ENCODE results near the gene CORIN.

CORIN gene

DNA sequence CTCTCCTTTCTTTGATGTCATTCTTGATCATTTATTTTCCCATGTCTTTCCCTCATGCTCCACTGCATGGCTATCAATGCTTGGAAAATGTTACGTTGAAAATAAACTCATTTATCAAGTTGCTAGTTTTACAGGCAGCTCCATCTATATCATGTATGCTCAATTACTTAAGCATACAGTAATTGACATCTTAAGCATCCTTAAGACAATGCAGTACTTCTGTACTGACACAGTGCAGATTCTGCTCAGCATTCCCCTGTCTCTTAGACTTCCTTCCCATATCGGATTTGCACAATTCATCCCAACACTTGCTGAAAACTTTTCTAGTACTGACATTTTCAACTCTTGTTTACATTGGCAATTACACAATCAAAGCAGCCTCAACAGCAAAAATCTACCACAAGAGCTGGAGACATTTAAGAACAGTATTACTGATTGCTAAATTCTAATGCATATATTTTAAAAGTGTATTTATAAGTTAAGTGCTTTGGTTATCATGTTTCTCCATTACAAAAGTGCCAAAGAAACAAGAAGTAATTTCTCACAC lies 187.2 kb downstream of the CORIN start:
- no peak overlapping the region for H3K9ac ChIP-seq (ENCODE audit: low read length)
- no peak overlapping the region for H2AFZ ChIP-seq (ENCODE audit: low read depth, low read length, severe bottlenecking)
- H3K4me2 ChIP-seq (ENCODE audit: low read depth, low read length, poor library complexity, severe bottlenecking) = no peak overlapping the region
- H3K9me3 ChIP-seq (ENCODE audit: insufficient read depth, low read length) = no peaks in the 10 kb centered on the region
- H3K79me2 ChIP-seq (ENCODE audit: insufficient read depth, low read length) = no peaks in the 10 kb centered on the region
- H3F3A ChIP-seq (ENCODE audit: insufficient read depth) = no peaks in the 10 kb centered on the region
- no peaks in the 10 kb centered on the region for H4K20me1 ChIP-seq (ENCODE audit: low read depth, low read length)
- H3K27ac ChIP-seq (ENCODE audit: low read depth, low read length) = no peak overlapping the region
- TF ChIP-seq, protein P1, sequence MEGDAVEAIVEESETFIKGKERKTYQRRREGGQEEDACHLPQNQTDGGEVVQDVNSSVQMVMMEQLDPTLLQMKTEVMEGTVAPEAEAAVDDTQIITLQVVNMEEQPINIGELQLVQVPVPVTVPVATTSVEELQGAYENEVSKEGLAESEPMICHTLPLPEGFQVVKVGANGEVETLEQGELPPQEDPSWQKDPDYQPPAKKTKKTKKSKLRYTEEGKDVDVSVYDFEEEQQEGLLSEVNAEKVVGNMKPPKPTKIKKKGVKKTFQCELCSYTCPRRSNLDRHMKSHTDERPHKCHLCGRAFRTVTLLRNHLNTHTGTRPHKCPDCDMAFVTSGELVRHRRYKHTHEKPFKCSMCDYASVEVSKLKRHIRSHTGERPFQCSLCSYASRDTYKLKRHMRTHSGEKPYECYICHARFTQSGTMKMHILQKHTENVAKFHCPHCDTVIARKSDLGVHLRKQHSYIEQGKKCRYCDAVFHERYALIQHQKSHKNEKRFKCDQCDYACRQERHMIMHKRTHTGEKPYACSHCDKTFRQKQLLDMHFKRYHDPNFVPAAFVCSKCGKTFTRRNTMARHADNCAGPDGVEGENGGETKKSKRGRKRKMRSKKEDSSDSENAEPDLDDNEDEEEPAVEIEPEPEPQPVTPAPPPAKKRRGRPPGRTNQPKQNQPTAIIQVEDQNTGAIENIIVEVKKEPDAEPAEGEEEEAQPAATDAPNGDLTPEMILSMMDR (IDR thresholded peaks at IDR 0.05; ENCODE audit: insufficient read depth, low read length, poor library complexity, severe bottlenecking) = no peak
- TF ChIP-seq EZH2phosphoT487 (conservative IDR thresholded peaks at IDR 0.05; ENCODE audit: low read length) = no peak
- H3K4me3 ChIP-seq (ENCODE audit: insufficient read depth, low read length, poor library complexity, severe bottlenecking) = no peak overlapping the region
- no peaks in the 10 kb centered on the region for H3K36me3 ChIP-seq (ENCODE audit: low read length)
- no peaks in the 10 kb centered on the region for H3K27me3 ChIP-seq (ENCODE audit: low read length)
- H3K9me2 ChIP-seq (replicated peaks; ENCODE audit: insufficient read depth, low read length) = no peaks in the 10 kb centered on the region

DNA sequence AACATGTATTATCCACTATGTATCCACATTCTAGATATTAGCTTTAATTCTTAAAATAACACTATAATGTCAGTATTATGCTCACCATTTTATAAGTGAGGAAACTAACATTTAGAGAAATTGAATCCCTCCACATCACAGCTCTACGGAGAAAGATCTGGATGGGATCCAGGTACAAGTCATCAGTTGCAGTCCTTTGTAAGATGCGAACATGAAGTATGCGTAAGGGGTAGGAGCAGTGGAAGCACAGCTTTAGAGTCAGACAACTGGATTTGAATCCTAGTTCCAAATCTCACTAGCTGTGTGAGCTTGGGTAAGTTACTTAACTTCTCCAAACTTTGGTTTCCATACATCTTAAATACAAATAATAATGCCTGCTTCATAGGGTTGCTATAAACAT lies 190.3 kb downstream of the CORIN start:
- H3K36me3 ChIP-seq (ENCODE audit: low read length) = no peaks in the 10 kb centered on the region
- no peaks in the 10 kb centered on the region for H3K27me3 ChIP-seq (ENCODE audit: low read length)
- no peaks in the 10 kb centered on the region for H3K9me3 ChIP-seq (ENCODE audit: insufficient read depth, low read length)
- no peak for TF ChIP-seq EZH2phosphoT487 (conservative IDR thresholded peaks at IDR 0.05; ENCODE audit: low read length)
- TF ChIP-seq, protein P1 (IDR thresholded peaks at IDR 0.05; ENCODE audit: insufficient read depth, low read length, poor library complexity, severe bottlenecking) = no peak
- H2AFZ ChIP-seq (ENCODE audit: low read depth, low read length, severe bottlenecking) = no peak overlapping the region
- H4K20me1 ChIP-seq (ENCODE audit: low read depth, low read length) = no peaks in the 10 kb centered on the region
- H3K79me2 ChIP-seq (ENCODE audit: insufficient read depth, low read length) = no peaks in the 10 kb centered on the region
- no peak overlapping the region for H3K27ac ChIP-seq (ENCODE audit: low read depth, low read length)
- H3F3A ChIP-seq (ENCODE audit: insufficient read depth) = no peaks in the 10 kb centered on the region
- H3K9ac ChIP-seq (ENCODE audit: low read length) = no peak overlapping the region
- H3K4me3 ChIP-seq (ENCODE audit: insufficient read depth, low read length, poor library complexity, severe bottlenecking) = no peak overlapping the region
- no peak overlapping the region for H3K4me2 ChIP-seq (ENCODE audit: low read depth, low read length, poor library complexity, severe bottlenecking)
- no peaks in the 10 kb centered on the region for H3K9me2 ChIP-seq (replicated peaks; ENCODE audit: insufficient read depth, low read length)

DNA sequence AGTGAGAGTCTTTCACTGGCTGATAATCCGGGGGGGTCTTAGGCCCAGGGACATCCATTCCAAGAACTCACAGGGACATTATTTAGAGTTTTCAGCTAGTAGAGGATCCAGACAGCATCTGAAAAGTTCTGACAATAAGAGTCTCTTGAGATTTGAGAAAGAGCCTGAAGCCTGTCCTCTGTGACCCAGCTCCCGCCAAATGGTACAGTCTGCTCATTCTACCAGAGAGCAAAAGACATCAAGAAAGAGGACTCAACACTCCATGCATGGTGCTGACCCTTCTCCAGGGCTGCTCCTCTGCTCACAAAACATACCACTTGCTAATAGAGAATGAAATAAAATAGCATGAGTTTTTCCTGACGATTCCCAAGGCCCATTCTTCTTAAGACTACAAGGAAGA lies 190.8 kb downstream of the CORIN start:
- H2AFZ ChIP-seq (ENCODE audit: low read depth, low read length, severe bottlenecking) = no peak overlapping the region

More for the DNA sequence above, 190.8 kb downstream of the CORIN start:
- Histone ChIP-seq H3K9me2 (replicated peaks; ENCODE audit: insufficient read depth, low read length) (no peaks in the 10 kb centered on the region), H3K4me2 (ENCODE audit: low read depth, low read length, poor library complexity, severe bottlenecking) (no peak overlapping the region), H3K4me3 (ENCODE audit: insufficient read depth, low read length, poor library complexity, severe bottlenecking) (no peak overlapping the region), H3K27me3 (ENCODE audit: low read length) (no peaks in the 10 kb centered on the region), H3K27ac (ENCODE audit: low read depth, low read length) (no peak overlapping the region), H3K79me2 (ENCODE audit: insufficient read depth, low read length) (no peaks in the 10 kb centered on the region), H3K9me3 (ENCODE audit: insufficient read depth, low read length) (no peaks in the 10 kb centered on the region), H3F3A (ENCODE audit: insufficient read depth) (no peaks in the 10 kb centered on the region), H4K20me1 (ENCODE audit: low read depth, low read length) (no peaks in the 10 kb centered on the region), H3K36me3 (ENCODE audit: low read length) (no peaks in the 10 kb centered on the region), H3K9ac (ENCODE audit: low read length) (no peak overlapping the region)
- TF ChIP-seq, protein P1 (IDR thresholded peaks at IDR 0.05; ENCODE audit: insufficient read depth, low read length, poor library complexity, severe bottlenecking) = no peak
- TF ChIP-seq EZH2phosphoT487 (conservative IDR thresholded peaks at IDR 0.05; ENCODE audit: low read length) = no peak
